ENCODE results near the gene INPP4A.

Gene INPP4A

GRCh38 chr2:98483257-98483861 lies 38.7 kb downstream of the INPP4A start:
- no peak overlapping the region for H3K27ac ChIP-seq (ENCODE audit: low read depth, low read length)
- H3K4me1 ChIP-seq (ENCODE audit: control insufficient read depth in 5 of 5, insufficient read depth in 5 of 5, low read length in 5 of 5): peaks cover 10 to 48% (median 34%) of the 10 kb centered on the region in 5 donors
- no peaks in the 10 kb centered on the region for H3K36me3 ChIP-seq (ENCODE audit: control insufficient read depth in 5 of 5, insufficient read depth in 5 of 5, low read length in 5 of 5)
- H3K9ac ChIP-seq (ENCODE audit: low read length in 5 of 5): no peak overlapping the region
- H3K9me3 ChIP-seq (ENCODE audit: control insufficient read depth in 5 of 5, low read length in 5 of 5): no peaks in the 10 kb centered on the region
- H3K4me3 ChIP-seq (ENCODE audit: low read depth in 1 of 5, low read length in 5 of 5): no peak overlapping the region
- no peaks in the 10 kb centered on the region for H3K27me3 ChIP-seq (ENCODE audit: control insufficient read depth in 5 of 5, insufficient read depth in 4 of 5, low read length in 5 of 5)

GRCh38 chr2:98484121-98484557 lies 39.5 kb downstream of the INPP4A start:
- H3K36me3 ChIP-seq (ENCODE audit: control insufficient read depth in 5 of 5, insufficient read depth in 5 of 5, low read length in 5 of 5): no peaks in the 10 kb centered on the region
- no peak overlapping the region for H3K9ac ChIP-seq (ENCODE audit: low read length in 5 of 5)
- peaks cover 10 to 48% (median 31%) of the 10 kb centered on the region in 5 donors for H3K4me1 ChIP-seq (ENCODE audit: control insufficient read depth in 5 of 5, insufficient read depth in 5 of 5, low read length in 5 of 5)
- no peaks in the 10 kb centered on the region for H3K9me3 ChIP-seq (ENCODE audit: control insufficient read depth in 5 of 5, low read length in 5 of 5)
- H3K27ac ChIP-seq (ENCODE audit: low read depth, low read length): no peak overlapping the region
- no peak overlapping the region for H3K4me3 ChIP-seq (ENCODE audit: low read depth in 1 of 5, low read length in 5 of 5)
- H3K27me3 ChIP-seq (ENCODE audit: control insufficient read depth in 5 of 5, insufficient read depth in 4 of 5, low read length in 5 of 5): no peaks in the 10 kb centered on the region

- Histone ChIP-seq H3K36me3 (ENCODE audit: control insufficient read depth in 5 of 5, insufficient read depth in 5 of 5, low read length in 5 of 5) (no peaks in the 10 kb centered on the region), H3K27ac (ENCODE audit: low read depth, low read length) (no peak overlapping the region), H3K4me1 (ENCODE audit: control insufficient read depth in 5 of 5, insufficient read depth in 5 of 5, low read length in 5 of 5) (peaks cover 4 to 46% (median 27%) of the 10 kb centered on the region in 5 donors), H3K4me3 (ENCODE audit: low read depth in 1 of 5, low read length in 5 of 5) (no peak overlapping the region), H3K9ac (ENCODE audit: low read length in 5 of 5) (no peak overlapping the region), H3K9me3 (ENCODE audit: control insufficient read depth in 5 of 5, low read length in 5 of 5) (no peaks in the 10 kb centered on the region), H3K27me3 (ENCODE audit: control insufficient read depth in 5 of 5, insufficient read depth in 4 of 5, low read length in 5 of 5) (no peaks in the 10 kb centered on the region)
Measured at GRCh38 chr2:98484652-98485452, 40.2 kb downstream of the INPP4A start.

- H3K4me1 ChIP-seq (ENCODE audit: control insufficient read depth in 5 of 5, insufficient read depth in 5 of 5, low read length in 5 of 5): peaks cover 0 to 46% (median 27%) of the 10 kb centered on the region in 5 donors
- no peaks in the 10 kb centered on the region for H3K27me3 ChIP-seq (ENCODE audit: control insufficient read depth in 5 of 5, insufficient read depth in 4 of 5, low read length in 5 of 5)
- no peaks in the 10 kb centered on the region for H3K9me3 ChIP-seq (ENCODE audit: control insufficient read depth in 5 of 5, low read length in 5 of 5)
- H3K4me3 ChIP-seq (ENCODE audit: low read depth in 1 of 5, low read length in 5 of 5): no peak overlapping the region
- H3K36me3 ChIP-seq (ENCODE audit: control insufficient read depth in 5 of 5, insufficient read depth in 5 of 5, low read length in 5 of 5): no peaks in the 10 kb centered on the region
- no peak overlapping the region for H3K9ac ChIP-seq (ENCODE audit: low read length in 5 of 5)
- H3K27ac ChIP-seq (ENCODE audit: low read depth, low read length): no peak overlapping the region
Measured at GRCh38 chr2:98485453-98485755, 40.7 kb downstream of the INPP4A start.

GRCh38 chr2:98486374-98486981 lies 41.8 kb downstream of the INPP4A start:
- Histone ChIP-seq H3K36me3 (ENCODE audit: control insufficient read depth in 5 of 5, insufficient read depth in 5 of 5, low read length in 5 of 5) (no peaks in the 10 kb centered on the region), H3K4me1 (ENCODE audit: control insufficient read depth in 5 of 5, insufficient read depth in 5 of 5, low read length in 5 of 5) (peaks cover 0 to 42% (median 25%) of the 10 kb centered on the region in 5 donors), H3K4me3 (ENCODE audit: low read depth in 1 of 5, low read length in 5 of 5) (no peak overlapping the region), H3K9ac (ENCODE audit: low read length in 5 of 5) (no peak overlapping the region), H3K9me3 (ENCODE audit: control insufficient read depth in 5 of 5, low read length in 5 of 5) (no peaks in the 10 kb centered on the region), H3K27ac (ENCODE audit: low read depth, low read length) (no peak overlapping the region), H3K27me3 (ENCODE audit: control insufficient read depth in 5 of 5, insufficient read depth in 4 of 5, low read length in 5 of 5) (no peaks in the 10 kb centered on the region)

- Histone ChIP-seq H3K9me3 (ENCODE audit: control insufficient read depth in 5 of 5, low read length in 5 of 5) (no peaks in the 10 kb centered on the region), H3K27ac (ENCODE audit: low read depth, low read length) (no peak overlapping the region), H3K4me1 (ENCODE audit: control insufficient read depth in 5 of 5, insufficient read depth in 5 of 5, low read length in 5 of 5) (peaks cover 0 to 42% (median 25%) of the 10 kb centered on the region in 5 donors), H3K36me3 (ENCODE audit: control insufficient read depth in 5 of 5, insufficient read depth in 5 of 5, low read length in 5 of 5) (no peaks in the 10 kb centered on the region), H3K9ac (ENCODE audit: low read length in 5 of 5) (no peak overlapping the region), H3K4me3 (ENCODE audit: low read depth in 1 of 5, low read length in 5 of 5) (no peak overlapping the region), H3K27me3 (ENCODE audit: control insufficient read depth in 5 of 5, insufficient read depth in 4 of 5, low read length in 5 of 5) (no peaks in the 10 kb centered on the region)
Measured at GRCh38 chr2:98487101-98487805, 42.6 kb downstream of the INPP4A start.

GRCh38 chr2:98487806-98488189 lies 43.1 kb downstream of the INPP4A start:
- Histone ChIP-seq H3K9ac (ENCODE audit: low read length in 5 of 5) (no peak overlapping the region), H3K27me3 (ENCODE audit: control insufficient read depth in 5 of 5, insufficient read depth in 4 of 5, low read length in 5 of 5) (no peaks in the 10 kb centered on the region), H3K27ac (ENCODE audit: low read depth, low read length) (no peak overlapping the region), H3K9me3 (ENCODE audit: control insufficient read depth in 5 of 5, low read length in 5 of 5) (no peaks in the 10 kb centered on the region), H3K4me1 (ENCODE audit: control insufficient read depth in 5 of 5, insufficient read depth in 5 of 5, low read length in 5 of 5) (peaks cover 0 to 45% (median 29%) of the 10 kb centered on the region in 5 donors), H3K4me3 (ENCODE audit: low read depth in 1 of 5, low read length in 5 of 5) (no peak overlapping the region), H3K36me3 (ENCODE audit: control insufficient read depth in 5 of 5, insufficient read depth in 5 of 5, low read length in 5 of 5) (no peaks in the 10 kb centered on the region)

GRCh38 chr2:98488252-98488651 lies 43.6 kb downstream of the INPP4A start:
- H3K9me3 ChIP-seq (ENCODE audit: control insufficient read depth in 5 of 5, low read length in 5 of 5): no peaks in the 10 kb centered on the region
- H3K4me1 ChIP-seq (ENCODE audit: control insufficient read depth in 5 of 5, insufficient read depth in 5 of 5, low read length in 5 of 5): peaks cover 0 to 47% (median 32%) of the 10 kb centered on the region in 5 donors
- H3K27ac ChIP-seq (ENCODE audit: low read depth, low read length): no peak overlapping the region

GRCh38 chr2:98489486-98489885 lies 44.8 kb downstream of the INPP4A start:
- no peak overlapping the region for H3K9ac ChIP-seq (ENCODE audit: low read length in 5 of 5)
- no peaks in the 10 kb centered on the region for H3K27me3 ChIP-seq (ENCODE audit: control insufficient read depth in 5 of 5, insufficient read depth in 4 of 5, low read length in 5 of 5)
- no peak overlapping the region for H3K27ac ChIP-seq (ENCODE audit: low read depth, low read length)
- H3K4me3 ChIP-seq (ENCODE audit: low read depth in 1 of 5, low read length in 5 of 5): no peak overlapping the region
- H3K9me3 ChIP-seq (ENCODE audit: control insufficient read depth in 5 of 5, low read length in 5 of 5): no peaks in the 10 kb centered on the region
- no peaks in the 10 kb centered on the region for H3K36me3 ChIP-seq (ENCODE audit: control insufficient read depth in 5 of 5, insufficient read depth in 5 of 5, low read length in 5 of 5)
- H3K4me1 ChIP-seq (ENCODE audit: control insufficient read depth in 5 of 5, insufficient read depth in 5 of 5, low read length in 5 of 5): peaks cover 0 to 47% (median 29%) of the 10 kb centered on the region in 5 donors

More at GRCh38 chr2:98488252-98488651, 43.6 kb downstream of the INPP4A start:
- H3K4me3 ChIP-seq (ENCODE audit: low read depth in 1 of 5, low read length in 5 of 5): no peak overlapping the region
- H3K36me3 ChIP-seq (ENCODE audit: control insufficient read depth in 5 of 5, insufficient read depth in 5 of 5, low read length in 5 of 5): no peaks in the 10 kb centered on the region
- H3K9ac ChIP-seq (ENCODE audit: low read length in 5 of 5): no peak overlapping the region
- no peaks in the 10 kb centered on the region for H3K27me3 ChIP-seq (ENCODE audit: control insufficient read depth in 5 of 5, insufficient read depth in 4 of 5, low read length in 5 of 5)
